ENCODE results near the gene POLN. TPM values are rescaled to one million over a fixed set of nuclear protein-coding genes. Genes with fewer than 3 reads are reported as not detected.
"Not testable (repeated sequence)": the region's sequence is repeated elsewhere in the genome, so short reads cannot be mapped to it uniquely, and the experiment has no call there.

POLN gene
- total RNA-seq, 1 donor from 2014 or later, result 1.1 TPM

- ATAC-seq, result not testable (repeated sequence)
Observed at GRCh38 chr4:2275044-2275397, 33.1 kb upstream of the POLN start.

GRCh38 chr4:2274320-2275043 is 32.6 kb upstream of the POLN start:
- no peak for ATAC-seq

DNA sequence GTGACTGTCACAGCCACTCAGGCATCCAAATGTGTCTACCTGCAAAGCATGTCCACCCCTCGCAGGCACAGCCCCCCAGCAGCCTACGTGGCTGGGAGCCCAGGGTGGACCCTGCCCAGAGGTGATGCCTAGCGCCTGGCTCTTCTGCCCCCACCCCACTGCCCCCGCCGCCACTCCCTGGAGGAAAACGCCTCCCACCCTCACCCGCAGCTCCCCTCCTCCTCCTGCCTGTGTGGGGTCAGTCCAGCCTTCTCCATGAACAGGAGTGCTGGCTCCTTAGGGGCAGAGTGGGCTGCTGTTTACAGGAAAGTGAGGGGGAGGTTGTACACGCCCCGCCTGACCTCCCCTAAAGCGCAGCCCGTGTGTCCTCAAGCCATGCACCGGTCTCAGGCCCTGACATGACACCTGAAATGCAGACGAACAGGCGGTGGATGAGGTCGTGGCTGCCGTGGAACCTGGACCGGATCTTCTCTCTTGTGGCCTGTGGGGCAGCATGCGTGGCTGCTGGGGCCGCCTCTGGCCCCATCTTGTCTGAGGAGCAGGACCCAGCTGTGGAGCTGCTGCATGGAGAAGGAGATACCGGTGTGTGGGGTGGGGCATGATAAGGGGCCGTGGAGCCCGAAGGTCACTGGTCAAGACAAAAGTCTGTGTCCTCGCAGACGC is 31.9 kb upstream of the POLN start:
- no peak for ATAC-seq

DNA sequence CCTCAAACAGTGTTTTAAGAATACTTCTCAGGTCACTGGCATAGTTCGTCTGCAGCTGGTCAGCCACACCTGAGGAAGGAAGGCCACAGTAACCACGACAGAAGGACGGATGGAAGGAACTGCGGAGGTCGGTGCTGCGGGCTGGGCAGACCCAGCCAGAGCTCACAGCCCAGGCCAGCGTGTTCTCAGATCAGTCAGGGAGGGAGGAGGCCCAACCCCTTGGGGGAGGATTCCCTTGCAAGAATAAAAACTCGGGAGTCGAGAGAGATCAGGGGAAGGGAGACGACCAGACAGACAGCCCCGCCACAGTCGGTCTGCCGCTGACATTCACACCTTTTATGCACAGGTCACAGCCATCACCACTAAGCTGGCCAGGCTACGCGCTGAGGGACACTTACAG is 31.3 kb upstream of the POLN start:
- ATAC-seq, result no peak

- no peak for ATAC-seq
Observed at GRCh38 chr4:2272828-2273120, 30.9 kb upstream of the POLN start.

GRCh38 chr4:2272026-2272827 is 30.3 kb upstream of the POLN start:
- no peak for ATAC-seq

GRCh38 chr4:2271279-2272025 is 29.5 kb upstream of the POLN start:
- no peak for ATAC-seq

- no peak for ATAC-seq
Observed at GRCh38 chr4:2270341-2271165, 28.6 kb upstream of the POLN start.

DNA sequence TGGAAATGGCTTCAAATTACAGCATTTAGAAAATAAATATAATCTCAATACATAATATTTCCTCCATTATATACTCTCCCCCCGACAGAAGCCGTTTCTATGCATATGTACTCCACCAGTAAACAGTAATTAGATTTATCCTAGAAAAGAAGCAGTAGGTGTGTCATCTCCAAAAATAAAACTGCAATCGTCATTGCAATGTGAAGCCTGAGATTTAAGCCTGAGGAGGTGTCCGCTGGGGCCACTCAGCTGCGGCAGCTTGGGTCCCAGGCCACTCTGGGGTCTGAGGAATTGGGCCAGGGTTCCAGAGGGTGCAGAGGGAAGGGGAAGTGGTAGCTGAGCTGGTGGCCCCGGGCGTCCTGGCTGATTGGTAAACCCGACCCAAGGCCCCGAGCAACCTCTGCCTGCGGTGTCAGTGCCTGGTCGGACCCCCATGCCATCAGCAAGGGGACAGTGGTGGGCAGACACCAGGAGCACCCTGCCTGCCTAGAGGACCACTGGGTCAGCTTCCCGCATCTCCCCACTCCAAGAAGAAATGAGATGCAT is 27.8 kb upstream of the POLN start:
- ATAC-seq, result no peak

DNA sequence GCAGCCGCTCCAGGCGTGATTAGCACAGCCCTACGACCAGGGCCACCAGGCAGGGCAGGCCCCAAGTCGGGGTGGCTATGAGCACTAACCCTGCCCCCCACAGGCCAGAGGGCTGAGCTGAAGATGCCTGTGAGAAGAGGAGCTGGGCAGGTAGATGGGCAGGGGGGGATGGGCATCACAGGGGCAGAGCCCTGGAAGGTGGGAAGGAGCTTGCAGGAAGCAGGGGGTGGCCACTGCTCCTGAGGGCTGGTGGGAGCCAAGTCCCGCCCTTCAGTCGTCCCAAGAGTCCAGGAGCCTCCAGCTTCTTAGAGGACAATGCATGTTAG is 27.2 kb upstream of the POLN start:
- no peak for ATAC-seq

DNA sequence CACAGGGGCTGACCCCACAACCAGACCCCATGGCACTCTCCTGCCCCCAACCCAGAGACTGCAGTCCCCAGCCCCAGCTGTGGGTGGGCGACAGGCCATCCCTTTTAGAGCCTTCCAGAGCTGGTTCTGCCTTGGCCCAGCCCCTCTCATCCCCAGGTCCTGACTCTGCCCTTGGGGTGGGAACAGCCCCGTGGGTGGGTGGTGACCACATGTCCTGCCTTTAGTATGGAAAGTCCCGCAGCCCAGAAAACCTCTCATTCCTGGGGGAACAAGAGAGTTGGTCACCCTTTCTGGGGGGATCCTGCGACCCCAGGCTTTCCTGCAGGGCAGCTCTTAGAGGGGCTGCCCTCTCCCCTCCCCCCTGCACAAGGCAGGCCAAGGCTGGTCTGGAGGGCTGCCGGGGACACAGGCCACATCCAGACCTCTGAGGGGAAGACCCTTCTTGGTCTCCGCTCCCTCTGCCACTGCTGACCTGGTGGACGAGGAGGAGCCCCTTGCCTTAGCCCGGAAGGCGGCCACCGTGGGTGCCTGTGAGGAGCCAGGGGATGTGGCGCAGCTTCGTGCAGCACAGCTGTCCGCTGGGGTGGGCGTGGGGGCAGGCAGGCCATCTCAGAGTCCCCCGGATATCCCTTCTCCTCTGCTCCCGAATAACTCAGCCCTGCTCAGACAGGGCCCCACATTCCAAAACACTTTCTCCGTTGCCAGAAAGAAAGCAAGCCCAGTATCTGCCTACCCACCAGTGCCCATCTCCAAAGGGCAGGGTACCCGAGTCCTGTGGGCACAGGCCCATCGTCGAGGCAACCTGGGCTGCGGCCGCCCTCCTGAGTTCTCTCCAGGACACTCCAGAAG is 26.7 kb upstream of the POLN start:
- no peak for ATAC-seq

GRCh38 chr4:2267841-2268240 is 25.9 kb upstream of the POLN start:
- ATAC-seq, result no peak

DNA sequence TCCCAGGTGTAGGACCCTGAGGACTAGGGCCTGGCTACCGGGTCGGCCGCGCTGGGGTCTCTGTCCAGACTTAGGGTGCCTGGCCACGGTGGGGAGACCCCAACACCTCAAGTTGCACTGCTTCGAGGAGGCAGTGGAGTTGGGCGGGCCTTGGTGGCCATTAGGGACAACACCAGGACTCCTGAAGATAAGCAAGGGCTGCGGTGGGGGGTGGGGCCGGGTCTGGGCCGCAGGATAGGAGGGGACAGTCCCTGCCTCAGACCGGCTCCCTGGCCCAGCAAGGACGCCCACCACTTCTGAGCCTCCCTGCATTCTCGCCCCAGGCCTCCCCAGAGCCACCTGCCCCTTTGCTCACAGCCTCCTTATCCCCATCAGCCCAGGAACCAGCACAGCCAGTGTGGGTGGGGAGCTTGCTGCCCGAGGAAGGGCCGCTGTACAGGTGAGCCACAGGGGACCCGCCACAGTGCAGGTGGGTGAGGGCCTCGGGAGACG is 25.4 kb upstream of the POLN start:
- ATAC-seq, result no peak

- ATAC-seq, result no peak
Observed at GRCh38 chr4:2266821-2267220, 24.9 kb upstream of the POLN start.

DNA sequence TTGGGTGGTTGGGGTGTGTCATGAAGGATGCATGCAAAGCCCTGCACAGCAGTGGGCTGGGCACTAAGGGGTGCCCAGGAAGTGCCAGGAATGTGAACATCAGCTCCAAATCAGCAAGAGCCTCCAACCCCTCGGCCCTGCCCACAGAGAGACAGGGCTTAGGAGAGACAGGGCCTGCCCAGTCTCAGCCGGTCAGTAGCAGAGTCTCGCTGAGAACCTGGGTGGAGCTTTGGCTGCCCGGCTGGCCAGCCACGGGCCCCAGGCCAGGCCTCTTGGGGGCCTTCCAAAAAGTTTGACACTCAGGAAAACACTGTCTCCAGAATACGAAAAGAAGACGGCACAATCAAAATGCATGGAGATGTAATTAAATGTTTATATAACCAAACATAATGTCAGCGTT is 24.3 kb upstream of the POLN start:
- no peak for ATAC-seq

GRCh38 chr4:2265113-2266110 is 23.5 kb upstream of the POLN start:
- no peak for ATAC-seq

- ATAC-seq, result no peak
Observed at GRCh38 chr4:2264481-2265041, 22.6 kb upstream of the POLN start.

DNA sequence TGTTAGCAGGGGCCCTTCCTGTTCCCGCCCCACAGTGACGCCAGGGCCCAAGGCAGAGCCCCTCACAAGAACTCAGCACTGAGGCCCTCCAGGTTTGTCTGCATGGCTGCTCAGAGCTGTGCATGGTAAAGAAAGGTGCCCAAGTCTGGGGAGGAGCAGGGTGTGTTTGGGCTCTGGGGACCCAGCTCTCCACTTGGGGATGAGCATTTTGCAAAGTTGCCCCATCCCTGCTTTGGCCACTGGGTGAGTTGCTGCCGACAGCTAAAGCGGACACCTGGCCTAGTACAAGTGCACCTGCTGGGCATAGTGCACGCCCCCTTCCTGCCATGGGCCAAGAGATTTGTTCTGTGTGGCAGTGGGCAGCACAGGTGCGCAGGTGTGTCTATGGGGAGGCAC is 22.0 kb upstream of the POLN start:
- ATAC-seq, result no peak

DNA sequence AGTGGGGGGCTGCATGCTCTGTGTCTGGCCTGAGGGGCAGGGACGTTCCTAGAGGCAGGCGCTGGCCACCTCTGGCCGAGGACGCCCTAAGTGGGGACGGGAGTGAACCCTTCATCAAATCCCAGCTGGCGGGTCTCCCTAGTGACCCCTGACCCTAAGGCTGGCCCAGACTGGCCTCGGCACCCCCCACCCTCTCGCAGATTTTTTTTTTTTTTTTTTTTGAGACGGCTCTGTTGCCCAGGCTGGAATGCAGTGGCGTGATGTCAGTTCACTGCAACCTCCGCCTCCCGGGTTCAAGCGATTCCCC is 21.0 kb upstream of the POLN start:
- ATAC-seq, result no peak
